Esophagus muscularis mucosa (tissue), 4 donors: Measurements from ENCODE around the gene NR5A2. TPM values are rescaled to one million over a fixed set of nuclear protein-coding genes. Genes with fewer than 3 reads are reported as not detected.

Source experiments
- DNase-seq: peaks from one replicate; pipeline ENCODE4 v3.0.0-alpha.2; 2017; ENCODE audit errors: extremely low spot score
- H3K27ac ChIP-seq, 4 donors: fragments of 200-600 bp; sonication (generic); replicated peaks in 1 of 4; 1 replicate in 3 of 4; 2 replicates in 1 of 4; pipeline ENCODE4 v1.5.1; 2016 to 2019; ENCODE audit warnings: mild to moderate bottlenecking in 1 of 4
- H3K27me3 ChIP-seq, 4 donors: fragments of 200-600 bp; sonication (generic); one replicate each; pipeline versions ENCODE4 v1.5.1 to v1.6.0; 2016 to 2019
- H3K36me3 ChIP-seq, 4 donors: fragments of 200-600 bp; sonication (generic); one replicate each; pipeline ENCODE4 v1.5.1; 2016 to 2019
- H3K4me1 ChIP-seq, 4 donors: fragments of 200-600 bp; sonication (generic); one replicate each; pipeline ENCODE4 v1.5.1; 2016 to 2019
- H3K4me3 ChIP-seq, 4 donors: fragments of 200-600 bp; sonication (generic); 1 replicate in 2 of 4; 2 replicates in 2 of 4; pipeline ENCODE4 v1.5.1; 2016 to 2019; ENCODE audit warnings: mild to moderate bottlenecking in 4 of 4, moderate library complexity in 1 of 4
- H3K9me3 ChIP-seq, 4 donors: fragments of 200-600 bp; sonication (generic); 1 replicate in 3 of 4; 2 replicates in 1 of 4; pipeline ENCODE4 v1.5.1; 2016 to 2019
- EP300 ChIP-seq: sonication (generic); formaldehyde crosslinking; IDR thresholded peaks from one replicate; pipeline ENCODE4 v1.6.1; 2017; ENCODE audit warnings: antibody characterized with exemption
- POLR2A ChIP-seq: fragments of 450-650 bp; IDR thresholded peaks from one replicate; pipeline ENCODE4 v1.6.1; 2017; ENCODE audit warnings: antibody characterized with exemption, moderate library complexity, mild to moderate bottlenecking, low read depth
- POLR2AphosphoS5 ChIP-seq, 2 donors: sonication (generic); formaldehyde crosslinking; IDR thresholded peaks; one replicate each; pipeline ENCODE4 v1.6.1; 2017; ENCODE audit warnings: antibody characterized with exemption in 2 of 2
- WGBS: methylation state at CpG from one replicate; pipeline ENCODE4 v1.1.5; 2018; 5-methylcytosine and 5-hydroxymethylcytosine counted together
- intact Hi-C: fragments of 100-400 bp; cut with DNase I; formaldehyde crosslinking; loops from one replicate; pipeline ENCODE4 v1.15.1; 2023
- total RNA-seq, 4 donors: library from RNA; depleted of rRNA; stranded (reverse); fragments of >200 nt; gene quantifications; one replicate each; pipeline versions ENCODE4 v1.1.0 to v1.2.1, GENCODE V29; 2016
- TF ChIP-seq, protein P1 (sequence below), 3 experiments: fragments of 200-600 bp in 2 of 3; fragments of 450-650 bp in 1 of 3; sonication (generic) in 2 of 3; IDR thresholded peaks; one replicate each; pipeline ENCODE4 v1.5.1; 2017 to 2019; ENCODE audit warnings: antibody characterized with exemption in 3 of 3, mild to moderate bottlenecking in 2 of 3, moderate library complexity in 1 of 3

The NR5A2 gene
- total RNA-seq, 4 donors from 2014 or later, result 0.83 to 4.0 (median 2.9) TPM

DNA sequence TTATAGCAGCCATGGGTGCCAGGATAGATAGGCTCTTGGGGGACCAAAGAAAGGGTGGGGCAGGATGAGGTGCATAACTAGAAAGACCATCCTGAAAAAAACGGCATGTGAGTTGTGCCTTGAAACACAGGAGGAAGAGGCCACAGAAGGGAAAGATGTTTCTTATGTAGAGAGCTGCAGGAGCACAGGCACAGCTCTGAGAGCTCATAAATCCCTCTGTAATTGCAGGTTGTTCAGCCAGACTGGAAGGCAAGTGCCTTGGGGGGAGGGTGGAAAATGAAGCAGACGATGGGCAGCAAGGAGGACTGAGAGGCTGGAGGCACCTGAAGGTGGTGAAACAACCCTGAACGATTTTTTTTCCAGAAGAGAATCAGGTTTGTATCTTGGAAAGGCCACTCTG lies 170.7 kb downstream of the NR5A2 start:
- no peak for TF ChIP-seq EP300
- TF ChIP-seq, protein P1, sequence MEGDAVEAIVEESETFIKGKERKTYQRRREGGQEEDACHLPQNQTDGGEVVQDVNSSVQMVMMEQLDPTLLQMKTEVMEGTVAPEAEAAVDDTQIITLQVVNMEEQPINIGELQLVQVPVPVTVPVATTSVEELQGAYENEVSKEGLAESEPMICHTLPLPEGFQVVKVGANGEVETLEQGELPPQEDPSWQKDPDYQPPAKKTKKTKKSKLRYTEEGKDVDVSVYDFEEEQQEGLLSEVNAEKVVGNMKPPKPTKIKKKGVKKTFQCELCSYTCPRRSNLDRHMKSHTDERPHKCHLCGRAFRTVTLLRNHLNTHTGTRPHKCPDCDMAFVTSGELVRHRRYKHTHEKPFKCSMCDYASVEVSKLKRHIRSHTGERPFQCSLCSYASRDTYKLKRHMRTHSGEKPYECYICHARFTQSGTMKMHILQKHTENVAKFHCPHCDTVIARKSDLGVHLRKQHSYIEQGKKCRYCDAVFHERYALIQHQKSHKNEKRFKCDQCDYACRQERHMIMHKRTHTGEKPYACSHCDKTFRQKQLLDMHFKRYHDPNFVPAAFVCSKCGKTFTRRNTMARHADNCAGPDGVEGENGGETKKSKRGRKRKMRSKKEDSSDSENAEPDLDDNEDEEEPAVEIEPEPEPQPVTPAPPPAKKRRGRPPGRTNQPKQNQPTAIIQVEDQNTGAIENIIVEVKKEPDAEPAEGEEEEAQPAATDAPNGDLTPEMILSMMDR (IDR thresholded peaks at IDR 0.05), result no peak
- no peak for TF ChIP-seq POLR2A
- no peak for TF ChIP-seq POLR2AphosphoS5 (IDR thresholded peaks at IDR 0.05)
- intact Hi-C loops, result no loop called here
- Histone ChIP-seq H3K36me3 (no peaks in the 10 kb centered on the region), H3K4me3 (no peak overlapping the region), H3K27me3 (no peaks in the 10 kb centered on the region), H3K27ac (no peak overlapping the region), H3K4me1 (no peaks in the 10 kb centered on the region), H3K9me3 (peaks cover 0 to 11% (median 0%) of the 10 kb centered on the region in 4 donors)
- DNase-seq, result no peak
- 45% methylated on average over 3 of the region's 3 CpGs for WGBS

DNA sequence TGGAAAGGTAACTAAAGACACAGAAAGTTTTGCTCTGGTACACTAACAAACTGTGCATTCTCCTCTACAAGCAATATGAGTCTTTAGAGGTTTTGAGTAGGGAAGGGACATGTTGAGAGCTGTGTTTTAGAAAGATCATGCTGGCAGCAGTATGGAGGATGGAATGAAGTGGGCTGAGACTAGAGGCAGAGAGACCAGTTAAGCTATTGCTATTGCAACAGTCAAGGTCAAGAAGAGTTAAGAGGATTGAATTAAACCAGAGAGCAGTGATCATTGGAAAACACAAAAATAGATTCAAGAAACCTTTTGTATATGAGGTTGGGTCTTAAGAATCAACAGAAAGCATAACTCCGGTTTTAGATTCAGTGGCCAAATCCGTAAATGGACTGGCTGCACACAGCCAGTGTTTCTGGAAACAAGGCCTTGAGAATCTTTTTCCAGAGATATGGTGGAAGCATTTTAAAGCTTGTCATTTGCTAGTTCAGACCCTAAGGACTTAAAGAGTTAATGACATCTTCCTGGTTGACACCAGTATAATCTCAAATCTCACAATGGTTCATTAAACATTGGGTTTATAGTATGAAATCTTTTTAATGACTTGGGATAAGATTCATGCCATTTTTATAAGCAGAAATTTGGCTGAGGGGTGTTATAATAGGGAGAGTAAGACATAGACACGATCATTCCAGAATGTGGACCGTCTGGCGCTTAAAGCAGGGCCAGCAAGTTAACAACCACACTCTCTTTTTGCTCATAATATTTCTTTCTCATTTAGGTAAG lies 177.9 kb downstream of the NR5A2 start:
- DNase-seq, result no peak
- Histone ChIP-seq H3K36me3 (no peaks in the 10 kb centered on the region), H3K27me3 (no peaks in the 10 kb centered on the region), H3K9me3 (peaks cover 0 to 8% (median 0%) of the 10 kb centered on the region in 4 donors), H3K4me1 (no peaks in the 10 kb centered on the region), H3K4me3 (no peak overlapping the region), H3K27ac (no peak overlapping the region)
- WGBS, result 49% methylated on average over 5 of the region's 5 CpGs
- TF ChIP-seq POLR2AphosphoS5 (IDR thresholded peaks at IDR 0.05) (no peak), EP300 (no peak), POLR2A (no peak)
- TF ChIP-seq, protein P1 (IDR thresholded peaks at IDR 0.05), result no peak
- intact Hi-C loops, result no loop called here

GRCh38 chr1:200206340-200206739 lies 178.8 kb downstream of the NR5A2 start:
- H3K27ac ChIP-seq, result no peak overlapping the region
- no peak for DNase-seq
- intact Hi-C loops, result no loop called here
- peaks cover 0 to under 1% (median 0%) of the 10 kb centered on the region in 4 donors for H3K9me3 ChIP-seq
- 85% methylated on average over 3 of the region's 3 CpGs for WGBS
- no peaks in the 10 kb centered on the region for H3K27me3 ChIP-seq
- no peak overlapping the region for H3K4me3 ChIP-seq
- no peaks in the 10 kb centered on the region for H3K4me1 ChIP-seq
- H3K36me3 ChIP-seq, result no peaks in the 10 kb centered on the region
- TF ChIP-seq POLR2A (no peak), EP300 (no peak), POLR2AphosphoS5 (IDR thresholded peaks at IDR 0.05) (no peak)
- TF ChIP-seq, protein P1 (IDR thresholded peaks at IDR 0.05), result no peak

DNA sequence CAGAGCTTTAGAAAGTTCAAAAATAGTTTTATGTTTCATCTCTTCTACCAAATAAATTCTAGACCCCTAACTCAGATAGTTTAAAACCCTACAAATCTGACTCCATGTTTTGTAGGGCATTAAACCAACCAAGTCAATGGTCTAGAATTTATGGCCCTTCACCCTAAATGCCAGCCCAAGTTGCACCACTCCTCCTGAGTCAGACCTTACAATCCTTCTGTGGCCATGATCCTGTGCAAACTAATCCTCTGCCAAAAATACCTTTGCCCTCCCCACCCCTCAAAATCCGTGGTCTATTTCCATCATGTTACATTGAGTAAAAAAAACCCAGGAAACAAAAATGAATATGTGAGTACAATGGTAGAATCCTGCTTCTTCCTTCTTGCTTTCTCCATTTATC lies 179.3 kb downstream of the NR5A2 start:
- Histone ChIP-seq H3K36me3 (no peaks in the 10 kb centered on the region), H3K4me1 (no peaks in the 10 kb centered on the region), H3K27ac (no peak overlapping the region), H3K4me3 (no peak overlapping the region), H3K27me3 (no peaks in the 10 kb centered on the region), H3K9me3 (no peaks in the 10 kb centered on the region)
- 70% methylated on average over 1 of the region's 1 CpG for WGBS
- TF ChIP-seq POLR2AphosphoS5 (IDR thresholded peaks at IDR 0.05), result no peak
- no peak for TF ChIP-seq EP300
- no peak for TF ChIP-seq POLR2A
- TF ChIP-seq, protein P1 (IDR thresholded peaks at IDR 0.05), result no peak
- no peak for DNase-seq
- intact Hi-C loops, result no loop called here

GRCh38 chr1:200207711-200208126 lies 180.2 kb downstream of the NR5A2 start:
- Histone ChIP-seq H3K4me3 (no peak overlapping the region), H3K27ac (no peak overlapping the region), H3K27me3 (no peaks in the 10 kb centered on the region), H3K36me3 (no peaks in the 10 kb centered on the region), H3K9me3 (no peaks in the 10 kb centered on the region), H3K4me1 (no peaks in the 10 kb centered on the region)
- DNase-seq, result no peak
- TF ChIP-seq POLR2AphosphoS5 (IDR thresholded peaks at IDR 0.05), result no peak
- TF ChIP-seq POLR2A, result no peak
- TF ChIP-seq EP300, result no peak
- TF ChIP-seq, protein P1 (IDR thresholded peaks at IDR 0.05), result no peak
- WGBS, result 73% methylated on average over 6 of the region's 6 CpGs
- intact Hi-C loops, result no loop called here
